ENCODE results near the gene CDKN1C.

CDKN1C gene

DNA sequence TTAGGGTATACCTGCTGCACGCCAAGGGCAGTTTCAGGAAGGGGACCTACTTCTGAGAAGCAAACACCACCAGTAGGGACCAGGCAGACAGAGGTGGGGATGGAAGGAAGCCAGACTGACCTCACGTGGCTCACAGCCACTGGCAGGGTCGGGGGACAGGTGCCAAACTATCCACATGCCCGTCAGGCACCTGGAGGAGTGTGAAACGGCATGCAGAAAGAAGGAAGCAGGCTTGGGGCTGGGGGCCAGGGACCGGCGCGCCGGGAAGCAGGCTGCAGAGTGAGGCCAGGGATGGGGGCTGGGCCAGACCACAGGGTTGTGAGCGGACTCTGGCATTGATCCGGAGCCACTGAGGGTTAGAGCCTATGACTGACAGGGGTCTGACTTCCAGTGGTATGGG is 47.5 kb downstream of the CDKN1C start:
- TF ChIP-seq, protein P1, sequence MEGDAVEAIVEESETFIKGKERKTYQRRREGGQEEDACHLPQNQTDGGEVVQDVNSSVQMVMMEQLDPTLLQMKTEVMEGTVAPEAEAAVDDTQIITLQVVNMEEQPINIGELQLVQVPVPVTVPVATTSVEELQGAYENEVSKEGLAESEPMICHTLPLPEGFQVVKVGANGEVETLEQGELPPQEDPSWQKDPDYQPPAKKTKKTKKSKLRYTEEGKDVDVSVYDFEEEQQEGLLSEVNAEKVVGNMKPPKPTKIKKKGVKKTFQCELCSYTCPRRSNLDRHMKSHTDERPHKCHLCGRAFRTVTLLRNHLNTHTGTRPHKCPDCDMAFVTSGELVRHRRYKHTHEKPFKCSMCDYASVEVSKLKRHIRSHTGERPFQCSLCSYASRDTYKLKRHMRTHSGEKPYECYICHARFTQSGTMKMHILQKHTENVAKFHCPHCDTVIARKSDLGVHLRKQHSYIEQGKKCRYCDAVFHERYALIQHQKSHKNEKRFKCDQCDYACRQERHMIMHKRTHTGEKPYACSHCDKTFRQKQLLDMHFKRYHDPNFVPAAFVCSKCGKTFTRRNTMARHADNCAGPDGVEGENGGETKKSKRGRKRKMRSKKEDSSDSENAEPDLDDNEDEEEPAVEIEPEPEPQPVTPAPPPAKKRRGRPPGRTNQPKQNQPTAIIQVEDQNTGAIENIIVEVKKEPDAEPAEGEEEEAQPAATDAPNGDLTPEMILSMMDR (IDR thresholded peaks at IDR 0.05; ENCODE audit: insufficient read depth, low read depth, low read length, missing control alignments): no peak
- DNase-seq (ENCODE audit: low read depth): no peak
- H3K4me3 ChIP-seq (ENCODE audit: low read depth, low read length): no peak overlapping the region

DNA sequence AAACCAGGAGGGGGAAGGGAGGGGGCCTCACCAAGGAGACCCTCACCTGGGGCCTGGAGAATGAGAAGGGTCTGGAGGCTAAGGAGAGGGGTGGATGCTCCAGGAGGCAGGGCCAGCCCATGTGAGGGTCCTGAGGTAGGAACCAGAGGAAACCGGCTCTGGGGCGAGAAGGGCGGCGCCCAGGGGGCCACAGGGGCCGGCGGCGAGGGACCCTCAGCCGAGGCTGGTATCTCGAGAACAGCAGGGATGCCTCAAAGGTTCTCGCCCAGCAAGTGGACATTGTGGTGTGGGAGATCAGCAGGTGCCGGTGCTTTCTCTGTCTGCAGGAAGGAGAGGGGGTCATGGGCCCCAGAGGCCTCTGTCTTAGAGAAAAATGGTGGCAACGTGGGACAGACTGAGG is 47.9 kb downstream of the CDKN1C start:
- H3K4me3 ChIP-seq (ENCODE audit: low read depth, low read length): no peak overlapping the region
- TF ChIP-seq, protein P1 (IDR thresholded peaks at IDR 0.05; ENCODE audit: insufficient read depth, low read depth, low read length, missing control alignments): no peak
- no peak for DNase-seq (ENCODE audit: low read depth)

GRCh38 chr11:2837096-2837601 is 48.4 kb downstream of the CDKN1C start:
- TF ChIP-seq, protein P1 (IDR thresholded peaks at IDR 0.05; ENCODE audit: insufficient read depth, low read depth, low read length, missing control alignments): no peak
- H3K4me3 ChIP-seq (ENCODE audit: low read depth, low read length): no peak overlapping the region
- no peak for DNase-seq (ENCODE audit: low read depth)

DNA sequence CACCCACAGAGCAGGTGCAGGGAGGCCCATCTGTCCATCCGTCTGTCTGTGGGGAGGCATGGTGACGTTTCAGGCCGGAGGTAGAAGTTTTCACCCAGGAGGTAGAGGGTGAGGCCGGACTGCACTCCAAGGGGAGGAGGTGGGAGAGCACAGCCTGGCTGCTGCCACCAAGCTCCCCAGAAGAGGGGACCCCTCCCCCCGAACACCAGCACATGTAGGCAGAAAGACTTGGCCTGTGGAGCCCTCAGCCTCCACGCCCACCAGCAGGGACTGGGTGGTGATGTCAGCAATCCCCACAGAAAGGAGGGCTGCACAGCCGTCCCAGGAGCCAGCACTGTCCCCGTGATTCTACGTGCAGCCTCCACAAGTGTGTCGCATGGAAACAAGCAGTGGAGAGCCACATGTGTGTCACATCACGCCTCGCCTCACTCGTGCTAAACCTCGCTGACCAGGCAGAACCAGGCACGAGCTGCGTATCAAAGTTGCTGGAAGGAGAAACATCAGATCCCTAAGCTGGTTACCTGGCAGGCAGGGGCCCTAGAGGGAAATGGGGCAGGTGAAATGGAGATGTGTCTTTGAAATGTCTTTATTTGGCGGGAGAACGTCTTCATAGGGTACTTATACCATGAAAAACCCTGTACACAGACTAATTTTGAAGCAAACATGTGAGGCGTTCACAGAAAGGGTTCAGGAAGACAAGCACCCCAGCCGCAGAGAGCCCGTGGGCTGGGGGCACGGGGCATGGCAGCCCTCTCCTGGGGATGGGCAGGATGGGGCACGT is 49.1 kb downstream of the CDKN1C start:
- no peak for DNase-seq (ENCODE audit: low read depth)

DNA sequence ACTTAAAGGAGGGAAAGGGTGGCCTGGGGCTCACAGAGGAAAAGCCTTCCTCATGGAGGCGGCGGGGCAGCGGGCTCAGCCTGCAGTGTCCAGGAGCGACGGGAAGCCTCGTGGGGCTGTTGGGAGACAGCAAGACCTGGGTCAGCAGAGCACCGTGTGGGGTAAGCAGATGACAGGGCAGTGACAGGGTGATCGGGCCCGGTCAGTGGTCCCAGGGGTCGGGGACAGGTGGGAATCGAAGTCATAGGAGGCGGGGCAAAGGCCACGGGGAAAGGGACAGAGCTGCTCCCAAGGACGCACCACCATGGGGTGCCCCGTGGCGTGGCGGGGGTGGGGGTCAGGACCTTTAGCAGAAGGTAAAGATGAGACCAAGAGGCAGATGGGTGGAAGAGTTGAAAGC is 49.8 kb downstream of the CDKN1C start:
- H3K4me3 ChIP-seq (ENCODE audit: low read depth, low read length): no peak overlapping the region
- DNase-seq (ENCODE audit: low read depth): no peak
- TF ChIP-seq, protein P1 (IDR thresholded peaks at IDR 0.05; ENCODE audit: insufficient read depth, low read depth, low read length, missing control alignments): no peak

More for the DNA sequence above, 49.1 kb downstream of the CDKN1C start:
- no peak overlapping the region for H3K4me3 ChIP-seq (ENCODE audit: low read depth, low read length)
- TF ChIP-seq, protein P1 (IDR thresholded peaks at IDR 0.05; ENCODE audit: insufficient read depth, low read depth, low read length, missing control alignments): no peak

- TF ChIP-seq, protein P1 (IDR thresholded peaks at IDR 0.05; ENCODE audit: insufficient read depth, low read depth, low read length, missing control alignments): no peak
- no peak for DNase-seq (ENCODE audit: low read depth)
- no peak overlapping the region for H3K4me3 ChIP-seq (ENCODE audit: low read depth, low read length)
Measured at GRCh38 chr11:2835296-2835695, 50.3 kb downstream of the CDKN1C start.
